ENCODE measurements around the gene CTCF.

- TF ChIP-seq CTCF (IDR thresholded peaks at IDR 0.05; ENCODE audit: low read depth, low read length, missing input control): no peak
- TF ChIP-seq MAX (IDR thresholded peaks at IDR 0.05): no peak
Observed at GRCh38 chr16:67657751-67658518, 95.6 kb downstream of the CTCF start.
